ENCODE results near the gene SPEM3.
"Not testable (repeated sequence)": the region's sequence is repeated elsewhere in the genome, so short reads cannot be mapped to it uniquely, and the experiment has no call there.

SPEM3 gene

GRCh38 chr17:7471729-7472128 is 43.1 kb downstream of the SPEM3 start:
- no peak overlapping the region for H3K4me3 ChIP-seq (ENCODE audit: severe bottlenecking)
- H3K4me1 ChIP-seq (ENCODE audit: insufficient read depth, poor library complexity, severe bottlenecking), result peaks cover 17% of the 10 kb centered on the region
- no peak overlapping the region for H3K27ac ChIP-seq (ENCODE audit: poor library complexity, severe bottlenecking)
- peaks cover 26% of the 10 kb centered on the region for H3K36me3 ChIP-seq (ENCODE audit: low read depth)
- no peaks in the 10 kb centered on the region for H3K27me3 ChIP-seq (ENCODE audit: insufficient read depth, poor library complexity, severe bottlenecking)
- DNase-seq (ENCODE audit: low spot score), result no peak
- no peaks in the 10 kb centered on the region for H3K9me3 ChIP-seq (ENCODE audit: severe bottlenecking)
- no peak for ATAC-seq (ENCODE audit: low read depth)
- TF ChIP-seq CTCF (IDR thresholded peaks at IDR 0.05; ENCODE audit: poor library complexity, severe bottlenecking), result no peak

- not testable (repeated sequence) for H3K9me3 ChIP-seq (ENCODE audit: severe bottlenecking); H3K27me3 ChIP-seq (ENCODE audit: insufficient read depth, poor library complexity, severe bottlenecking); DNase-seq (ENCODE audit: low spot score); ATAC-seq (ENCODE audit: low read depth); H3K4me3 ChIP-seq (ENCODE audit: severe bottlenecking)
- Histone ChIP-seq H3K27ac (ENCODE audit: poor library complexity, severe bottlenecking) (peak overlapping the region; percentile 95), H3K36me3 (ENCODE audit: low read depth) (peaks cover 11% of the 10 kb centered on the region; the same call in 1 of the 2 replicates), H3K4me1 (ENCODE audit: insufficient read depth, poor library complexity, severe bottlenecking) (peaks cover 24% of the 10 kb centered on the region)
Measured at GRCh38 chr17:7474767-7475166, 46.1 kb downstream of the SPEM3 start.

- Histone ChIP-seq H3K27ac (ENCODE audit: poor library complexity, severe bottlenecking) (peak overlapping the region; percentile 95), H3K27me3 (ENCODE audit: insufficient read depth, poor library complexity, severe bottlenecking) (no peaks in the 10 kb centered on the region), H3K4me1 (ENCODE audit: insufficient read depth, poor library complexity, severe bottlenecking) (peaks cover 24% of the 10 kb centered on the region), H3K36me3 (ENCODE audit: low read depth) (peaks cover 9% of the 10 kb centered on the region; the same call in 1 of the 2 replicates), H3K4me3 (ENCODE audit: severe bottlenecking) (no peak overlapping the region), H3K9me3 (ENCODE audit: severe bottlenecking) (no peaks in the 10 kb centered on the region)
- ATAC-seq (ENCODE audit: low read depth) (no peak), DNase-seq (ENCODE audit: low spot score) (no peak)
- TF ChIP-seq CTCF (IDR thresholded peaks at IDR 0.05; ENCODE audit: poor library complexity, severe bottlenecking), result no peak
Measured at GRCh38 chr17:7475764-7476422, 47.2 kb downstream of the SPEM3 start.

- ATAC-seq (ENCODE audit: low read depth) (peak; percentile 79), DNase-seq (ENCODE audit: low spot score) (no peak)
- H3K9me3 ChIP-seq (ENCODE audit: severe bottlenecking), result no peaks in the 10 kb centered on the region
- no peak overlapping the region for H3K4me3 ChIP-seq (ENCODE audit: severe bottlenecking)
- H3K4me1 ChIP-seq (ENCODE audit: insufficient read depth, poor library complexity, severe bottlenecking), result peaks cover 24% of the 10 kb centered on the region
- TF ChIP-seq CTCF (IDR thresholded peaks at IDR 0.05; ENCODE audit: poor library complexity, severe bottlenecking), result no peak
- H3K36me3 ChIP-seq (ENCODE audit: low read depth), result peaks cover 9% of the 10 kb centered on the region; the same call in 1 of the 2 replicates
- peak overlapping the region; percentile 95 for H3K27ac ChIP-seq (ENCODE audit: poor library complexity, severe bottlenecking)
- no peaks in the 10 kb centered on the region for H3K27me3 ChIP-seq (ENCODE audit: insufficient read depth, poor library complexity, severe bottlenecking)
Measured at GRCh38 chr17:7476494-7476893, 47.8 kb downstream of the SPEM3 start.

GRCh38 chr17:7476951-7477350 is 48.3 kb downstream of the SPEM3 start:
- H3K27ac ChIP-seq (ENCODE audit: poor library complexity, severe bottlenecking), result peak overlapping the region; percentile 95
- TF ChIP-seq CTCF (IDR thresholded peaks at IDR 0.05; ENCODE audit: poor library complexity, severe bottlenecking), result no peak
- peaks cover 9% of the 10 kb centered on the region; the same call in 1 of the 2 replicates for H3K36me3 ChIP-seq (ENCODE audit: low read depth)
- ATAC-seq (ENCODE audit: low read depth) (no peak), DNase-seq (ENCODE audit: low spot score) (no peak)
- H3K27me3 ChIP-seq (ENCODE audit: insufficient read depth, poor library complexity, severe bottlenecking), result no peaks in the 10 kb centered on the region
- H3K4me1 ChIP-seq (ENCODE audit: insufficient read depth, poor library complexity, severe bottlenecking), result peaks cover 24% of the 10 kb centered on the region
- no peaks in the 10 kb centered on the region for H3K9me3 ChIP-seq (ENCODE audit: severe bottlenecking)
- no peak overlapping the region for H3K4me3 ChIP-seq (ENCODE audit: severe bottlenecking)
